HepG2 (cell line): Measurements from ENCODE around the gene SPHK2. TPM values are rescaled to one million over a fixed set of nuclear protein-coding genes. Genes with fewer than 3 reads are reported as not detected.

Experiments
- CC2D1A ChIP-seq: sonication (generic); formaldehyde crosslinking; IDR thresholded peaks from 2 replicates; pipeline ENCODE4 v1.8.1; 2023; ENCODE audit warnings: mild to moderate bottlenecking, missing genetic modification reagents
- MIER2 ChIP-seq: IDR thresholded peaks from 2 replicates; pipeline ENCODE4 v1.6.1; 2016; ENCODE audit warnings: missing biosample characterization, missing genetic modification reagents
- NAIF1 ChIP-seq: sonication (generic); formaldehyde crosslinking; IDR thresholded peaks from 2 replicates; pipeline ENCODE4 v1.5.0; 2020; ENCODE audit warnings: mild to moderate bottlenecking, missing genetic modification reagents, borderline replicate concordance
- RBM39 ChIP-seq: fragments of 200-400 bp; formaldehyde crosslinking; IDR thresholded peaks from one replicate; pipeline ENCODE4 v1.6.1; 2018; ENCODE audit warnings: antibody characterized with exemption, mild to moderate bottlenecking, low read depth, low read length; ENCODE audit not compliant: poor library complexity, severe bottlenecking
- SOX13 ChIP-seq, 3 experiments: fragments of 450-650 bp in 1 of 3; sonication (generic) in 1 of 3; formaldehyde crosslinking in 1 of 3; IDR thresholded peaks in 2 of 3; conservative IDR thresholded peaks in 1 of 3; 2 replicates each; pipeline versions ENCODE4 v1.5.0 to v1.6.1; 2016 to 2020; ENCODE audit warnings: antibody characterized with exemption in 1 of 3, mild to moderate bottlenecking in 1 of 3, missing compliant biosample characterization in 1 of 3, missing genetic modification reagents in 1 of 3, moderate library complexity in 1 of 3
- ZBTB8A ChIP-seq: sonication (generic); formaldehyde crosslinking; IDR thresholded peaks from 2 replicates; pipeline ENCODE4 v1.4.0; 2020; ENCODE audit warnings: mild to moderate bottlenecking, low read depth, missing genetic modification reagents, borderline replicate concordance
- ZNF317 ChIP-seq: sonication (generic); formaldehyde crosslinking; IDR thresholded peaks from 2 replicates; pipeline ENCODE4 v1.5.0; 2020; ENCODE audit warnings: mild to moderate bottlenecking, missing genetic modification reagents
- ZNF367 ChIP-seq: sonication (generic); formaldehyde crosslinking; IDR thresholded peaks from 2 replicates; pipeline ENCODE4 v1.4.0; 2020; ENCODE audit warnings: missing genetic modification reagents, borderline replicate concordance
- ZNF441 ChIP-seq: sonication (generic); formaldehyde crosslinking; IDR thresholded peaks from 2 replicates; pipeline ENCODE4 v1.7.0; 2021; ENCODE audit warnings: missing genetic modification reagents, borderline replicate concordance
- ZNF775 ChIP-seq: sonication (generic); formaldehyde crosslinking; IDR thresholded peaks from 2 replicates; pipeline ENCODE4 v1.4.0; 2020; ENCODE audit warnings: missing genetic modification reagents, mild to moderate bottlenecking, moderate library complexity, borderline replicate concordance
- polyA plus RNA-seq, 8 experiments: library from polyadenylated mRNA; depleted of rRNA in 3 of 8; stranded (reverse) in 7 of 8; unstranded in 1 of 8; fragments of >200 nt; fragmentation: Illumina TruSeq in 4 of 8; extraction: Trizol in 4 of 8; gene quantifications; 2 replicates each; pipeline versions ENCODE4 v1.2.1 to v1.2.3, GENCODE V29; 2011 to 2016; ENCODE audit warnings: low read depth in 4 of 8, missing spikeins in 1 of 8, mixed read lengths in 1 of 8; ENCODE audit not compliant: insufficient read depth in 1 of 8
- total RNA-seq, 5 experiments: library from RNA; depleted of rRNA; stranded (reverse); fragments of >200 nt; fragmentation: Illumina TruSeq; extraction: Trizol; gene quantifications; 2 replicates each; pipeline ENCODE4 v1.2.3, GENCODE V29; 2016; ENCODE audit warnings: low read depth in 1 of 5
- TF ChIP-seq, protein P1 (sequence below): sonication (generic); formaldehyde crosslinking; IDR thresholded peaks from 2 replicates; pipeline ENCODE4 v1.4.0; 2020; ENCODE audit warnings: mild to moderate bottlenecking, missing genetic modification reagents
- TF ChIP-seq, protein P2 (sequence below): sonication (generic); formaldehyde crosslinking; conservative IDR thresholded peaks from 2 replicates; pipeline ENCODE4 v1.4.0; 2020; ENCODE audit warnings: mild to moderate bottlenecking, missing genetic modification reagents, moderate library complexity

The SPHK2 gene
- total and polyA plus RNA-seq, 2 of the 13 experiments (the other 11 are each of a cell fraction or from before 2014, with no cell fraction given), result 2.9 to 14.4 TPM

GRCh38 chr19:48636859-48637448 lies 17.6 kb downstream of the SPHK2 start, which contains the start of gene DBP (continued):
- no peak for TF ChIP-seq SOX13 (IDR thresholded peaks at IDR 0.05)
- TF ChIP-seq SOX13 (CRISPR knock-in tag; conservative IDR thresholded peaks at IDR 0.05 in 1 of 2, IDR thresholded peaks at IDR 0.05 in 1 of 2), result no peak
- TF ChIP-seq, protein P1, sequence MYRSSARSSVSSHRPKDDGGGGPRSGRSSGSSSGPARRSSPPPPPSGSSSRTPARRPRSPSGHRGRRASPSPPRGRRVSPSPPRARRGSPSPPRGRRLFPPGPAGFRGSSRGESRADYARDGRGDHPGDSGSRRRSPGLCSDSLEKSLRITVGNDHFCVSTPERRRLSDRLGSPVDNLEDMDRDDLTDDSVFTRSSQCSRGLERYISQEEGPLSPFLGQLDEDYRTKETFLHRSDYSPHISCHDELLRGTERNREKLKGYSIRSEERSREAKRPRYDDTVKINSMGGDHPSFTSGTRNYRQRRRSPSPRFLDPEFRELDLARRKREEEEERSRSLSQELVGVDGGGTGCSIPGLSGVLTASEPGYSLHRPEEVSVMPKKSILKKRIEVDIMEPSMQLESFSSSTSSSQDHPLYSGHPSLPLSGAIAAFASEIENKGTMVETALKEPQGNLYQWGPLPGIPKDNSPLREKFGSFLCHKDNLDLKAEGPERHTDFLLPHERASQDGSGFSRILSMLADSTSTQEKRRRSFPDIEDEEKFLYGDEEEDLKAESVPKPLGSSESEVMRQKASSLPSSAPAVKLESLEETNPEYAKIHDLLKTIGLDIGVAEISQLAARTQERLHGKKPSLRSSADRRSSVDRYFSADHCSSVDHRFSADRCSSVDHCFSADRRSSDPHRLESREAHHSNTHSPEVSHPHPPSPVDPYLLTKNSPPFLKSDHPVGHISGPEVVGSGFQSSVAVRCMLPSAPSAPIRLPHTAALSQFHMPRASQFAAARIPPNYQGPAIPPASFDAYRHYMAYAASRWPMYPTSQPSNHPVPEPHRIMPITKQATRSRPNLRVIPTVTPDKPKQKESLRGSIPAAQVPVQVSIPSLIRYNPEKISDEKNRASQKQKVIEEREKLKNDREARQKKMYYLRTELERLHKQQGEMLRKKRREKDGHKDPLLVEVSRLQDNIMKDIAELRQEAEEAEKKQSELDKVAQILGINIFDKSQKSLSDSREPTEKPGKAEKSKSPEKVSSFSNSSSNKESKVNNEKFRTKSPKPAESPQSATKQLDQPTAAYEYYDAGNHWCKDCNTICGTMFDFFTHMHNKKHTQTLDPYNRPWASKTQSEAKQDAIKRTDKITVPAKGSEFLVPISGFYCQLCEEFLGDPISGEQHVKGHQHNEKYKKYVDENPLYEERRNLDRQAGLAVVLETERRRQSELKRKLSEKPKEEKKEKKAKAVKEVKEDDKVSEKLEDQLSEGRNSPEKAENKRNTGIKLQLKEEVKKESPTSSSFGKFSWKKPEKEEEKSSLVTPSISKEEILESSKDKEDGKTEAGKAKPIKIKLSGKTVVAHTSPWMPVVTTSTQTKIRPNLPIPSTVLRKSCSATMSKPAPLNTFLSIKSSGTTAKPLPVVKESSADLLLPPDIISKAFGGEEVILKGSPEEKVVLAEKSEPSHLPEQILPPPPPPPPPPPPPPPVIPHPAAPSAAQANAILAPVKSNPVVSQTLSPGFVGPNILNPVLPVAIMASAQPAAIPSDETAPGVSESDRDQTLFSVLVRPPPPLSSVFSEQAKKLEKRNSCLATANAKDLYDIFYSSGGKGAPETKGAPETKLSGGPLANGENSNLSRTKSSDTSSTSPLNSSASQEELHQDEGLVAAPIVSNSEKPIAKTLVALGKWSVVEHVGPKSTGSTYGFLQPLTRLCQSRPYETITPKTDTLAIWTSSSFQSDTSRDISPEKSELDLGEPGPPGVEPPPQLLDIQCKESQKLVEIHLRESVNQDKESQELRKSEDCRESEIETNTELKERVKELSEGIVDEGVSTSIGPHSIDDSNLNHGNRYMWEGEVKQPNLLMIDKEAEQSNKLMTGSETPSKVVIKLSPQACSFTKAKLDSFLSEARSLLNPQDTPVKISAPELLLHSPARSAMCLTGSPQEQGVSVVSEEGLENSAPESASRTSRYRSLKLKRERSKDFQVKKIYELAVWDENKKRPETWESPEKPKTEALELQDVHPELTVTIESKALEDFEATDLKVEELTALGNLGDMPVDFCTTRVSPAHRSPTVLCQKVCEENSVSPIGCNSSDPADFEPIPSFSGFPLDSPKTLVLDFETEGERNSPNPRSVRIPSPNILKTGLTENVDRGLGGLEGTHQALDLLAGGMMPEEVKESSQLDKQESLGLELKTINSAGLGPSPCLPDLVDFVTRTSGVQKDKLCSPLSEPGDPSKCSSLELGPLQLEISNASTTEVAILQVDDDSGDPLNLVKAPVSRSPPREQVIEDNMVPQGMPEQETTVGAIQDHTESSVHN (CRISPR knock-in tag), result 0 out of 2 replicates have a peak, but pooled peaks have one; percentile 38
- no peak for TF ChIP-seq MIER2 (CRISPR knock-in tag)
- TF ChIP-seq, protein P2, sequence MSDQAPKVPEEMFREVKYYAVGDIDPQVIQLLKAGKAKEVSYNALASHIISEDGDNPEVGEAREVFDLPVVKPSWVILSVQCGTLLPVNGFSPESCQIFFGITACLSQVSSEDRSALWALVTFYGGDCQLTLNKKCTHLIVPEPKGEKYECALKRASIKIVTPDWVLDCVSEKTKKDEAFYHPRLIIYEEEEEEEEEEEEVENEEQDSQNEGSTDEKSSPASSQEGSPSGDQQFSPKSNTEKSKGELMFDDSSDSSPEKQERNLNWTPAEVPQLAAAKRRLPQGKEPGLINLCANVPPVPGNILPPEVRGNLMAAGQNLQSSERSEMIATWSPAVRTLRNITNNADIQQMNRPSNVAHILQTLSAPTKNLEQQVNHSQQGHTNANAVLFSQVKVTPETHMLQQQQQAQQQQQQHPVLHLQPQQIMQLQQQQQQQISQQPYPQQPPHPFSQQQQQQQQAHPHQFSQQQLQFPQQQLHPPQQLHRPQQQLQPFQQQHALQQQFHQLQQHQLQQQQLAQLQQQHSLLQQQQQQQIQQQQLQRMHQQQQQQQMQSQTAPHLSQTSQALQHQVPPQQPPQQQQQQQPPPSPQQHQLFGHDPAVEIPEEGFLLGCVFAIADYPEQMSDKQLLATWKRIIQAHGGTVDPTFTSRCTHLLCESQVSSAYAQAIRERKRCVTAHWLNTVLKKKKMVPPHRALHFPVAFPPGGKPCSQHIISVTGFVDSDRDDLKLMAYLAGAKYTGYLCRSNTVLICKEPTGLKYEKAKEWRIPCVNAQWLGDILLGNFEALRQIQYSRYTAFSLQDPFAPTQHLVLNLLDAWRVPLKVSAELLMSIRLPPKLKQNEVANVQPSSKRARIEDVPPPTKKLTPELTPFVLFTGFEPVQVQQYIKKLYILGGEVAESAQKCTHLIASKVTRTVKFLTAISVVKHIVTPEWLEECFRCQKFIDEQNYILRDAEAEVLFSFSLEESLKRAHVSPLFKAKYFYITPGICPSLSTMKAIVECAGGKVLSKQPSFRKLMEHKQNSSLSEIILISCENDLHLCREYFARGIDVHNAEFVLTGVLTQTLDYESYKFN (CRISPR knock-in tag), result no peak
- no peak for TF ChIP-seq ZNF775
- no peak for TF ChIP-seq NAIF1 (CRISPR knock-in tag)
- TF ChIP-seq ZNF441 (CRISPR knock-in tag), result no peak
- TF ChIP-seq ZBTB8A (CRISPR knock-in tag), result no peak
- no peak for TF ChIP-seq CC2D1A (CRISPR knock-in tag)
- no peak for TF ChIP-seq ZNF367 (CRISPR knock-in tag)
- TF ChIP-seq RBM39, result no peak
- TF ChIP-seq ZNF317 (CRISPR knock-in tag), result no peak
